Stimulated activated CD4-positive, alpha-beta T cell treated with anti-CD3 and anti-CD28 coated beads, TNF-alpha, amount 100 ng/mL, for 4 hours (primary cell): ENCODE measurements around the gene TSPY2.
"Not testable (repeated sequence)": the region's sequence is repeated elsewhere in the genome, so short reads cannot be mapped to it uniquely, and the experiment has no call there.

Experiments
- DNase-seq, 3 experiments: peaks; one replicate each; pipeline ENCODE4 v3.0.0-alpha.2; 2020; ENCODE audit warnings: low read depth in 3 of 3

Gene TSPY2

GRCh38 chrY:6245923-6246322 lies at the start of gene TSPY2:
Gene TSPY2, plus strand, starts transcription at chrY:6246223. Its CDS starts 46 bp downstream, at chrY:6246269.
- DNase-seq: not testable (repeated sequence)

DNA sequence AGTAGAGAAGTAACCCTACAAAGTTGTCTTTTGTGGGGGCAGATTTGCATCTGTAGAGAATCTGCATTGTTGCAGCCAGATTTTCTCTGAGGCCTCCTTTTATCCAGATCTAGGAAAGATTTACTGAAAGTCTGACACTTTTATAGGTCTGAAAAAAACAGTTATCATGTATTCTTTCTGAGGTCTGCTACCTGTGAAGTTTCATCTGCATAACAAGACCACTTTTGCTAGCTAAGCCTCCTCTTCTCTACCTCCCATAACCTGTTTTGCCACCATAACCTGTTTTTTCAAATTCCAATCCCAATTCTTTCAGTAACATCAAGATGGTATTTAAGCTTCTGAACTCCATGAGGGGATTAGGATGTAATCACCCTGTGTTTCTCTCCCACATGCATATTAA lies 36.5 kb upstream of the TSPY2 start:
- DNase-seq: not testable (repeated sequence)

- DNase-seq: not testable (repeated sequence)
Observed at GRCh38 chrY:6217045-6217444, 29.0 kb upstream of the TSPY2 start.

- DNase-seq: not testable (repeated sequence)
Observed at GRCh38 chrY:6269839-6270238, 23.8 kb downstream of the TSPY2 start.
